Sigmoid colon (tissue), 4 donors: ENCODE results near the gene CALHM5.

Experiments used
- EP300 ChIP-seq, 4 donors: sonication (generic); formaldehyde crosslinking; IDR thresholded peaks; one replicate each; pipeline ENCODE4 v1.6.1; 2017; ENCODE audit warnings: antibody characterized with exemption in 4 of 4
- POLR2A ChIP-seq, 2 donors: fragments of 450-650 bp; IDR thresholded peaks; one replicate each; pipeline ENCODE4 v1.6.1; 2016; ENCODE audit warnings: antibody characterized with exemption in 2 of 2, mild to moderate bottlenecking in 2 of 2, moderate library complexity in 2 of 2
- POLR2AphosphoS5 ChIP-seq, 4 donors: sonication (generic); formaldehyde crosslinking; IDR thresholded peaks; one replicate each; pipeline ENCODE4 v1.6.1; 2017; ENCODE audit warnings: antibody characterized with exemption in 4 of 4
- TF ChIP-seq, protein P1 (sequence below), 4 experiments: fragments of 450-650 bp in 3 of 4; fragments of 200-600 bp in 1 of 4; IDR thresholded peaks; one replicate each; pipeline ENCODE4 v1.5.1; 2016 to 2019; ENCODE audit warnings: antibody characterized with exemption in 4 of 4, mild to moderate bottlenecking in 3 of 4, moderate library complexity in 2 of 4

DNA sequence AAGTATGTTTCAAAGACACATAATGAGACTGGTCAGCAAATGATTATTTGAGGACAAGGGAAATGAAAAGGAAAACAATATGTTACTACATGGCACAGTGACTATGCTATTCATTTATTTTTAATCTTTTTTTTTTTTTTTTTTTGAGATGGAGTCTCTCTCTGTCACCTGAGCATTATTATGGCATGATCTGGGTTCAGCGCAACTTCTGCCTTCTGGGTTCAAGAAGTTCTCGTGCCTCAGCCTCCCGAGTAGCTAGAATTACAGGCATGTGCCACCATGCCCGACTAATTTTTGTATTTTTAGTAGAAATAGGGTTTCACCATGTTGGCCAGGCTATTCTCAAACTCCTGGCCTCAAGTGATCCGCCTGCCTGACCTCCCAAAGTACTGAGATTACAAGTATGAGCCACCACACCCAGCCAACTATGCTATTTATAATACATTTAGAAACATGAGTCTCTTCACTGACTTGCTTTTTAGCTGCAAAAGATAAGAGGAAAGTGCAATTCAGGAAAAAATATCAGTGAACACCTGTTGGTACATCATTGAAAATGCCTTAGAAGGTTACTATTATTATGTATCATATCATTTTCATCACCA, 45.5 kb downstream of the CALHM5 start:
- TF ChIP-seq, protein P1, sequence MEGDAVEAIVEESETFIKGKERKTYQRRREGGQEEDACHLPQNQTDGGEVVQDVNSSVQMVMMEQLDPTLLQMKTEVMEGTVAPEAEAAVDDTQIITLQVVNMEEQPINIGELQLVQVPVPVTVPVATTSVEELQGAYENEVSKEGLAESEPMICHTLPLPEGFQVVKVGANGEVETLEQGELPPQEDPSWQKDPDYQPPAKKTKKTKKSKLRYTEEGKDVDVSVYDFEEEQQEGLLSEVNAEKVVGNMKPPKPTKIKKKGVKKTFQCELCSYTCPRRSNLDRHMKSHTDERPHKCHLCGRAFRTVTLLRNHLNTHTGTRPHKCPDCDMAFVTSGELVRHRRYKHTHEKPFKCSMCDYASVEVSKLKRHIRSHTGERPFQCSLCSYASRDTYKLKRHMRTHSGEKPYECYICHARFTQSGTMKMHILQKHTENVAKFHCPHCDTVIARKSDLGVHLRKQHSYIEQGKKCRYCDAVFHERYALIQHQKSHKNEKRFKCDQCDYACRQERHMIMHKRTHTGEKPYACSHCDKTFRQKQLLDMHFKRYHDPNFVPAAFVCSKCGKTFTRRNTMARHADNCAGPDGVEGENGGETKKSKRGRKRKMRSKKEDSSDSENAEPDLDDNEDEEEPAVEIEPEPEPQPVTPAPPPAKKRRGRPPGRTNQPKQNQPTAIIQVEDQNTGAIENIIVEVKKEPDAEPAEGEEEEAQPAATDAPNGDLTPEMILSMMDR (IDR thresholded peaks at IDR 0.05) = no peak
- no peak for TF ChIP-seq POLR2AphosphoS5 (IDR thresholded peaks at IDR 0.05)
- no peak for TF ChIP-seq EP300 (IDR thresholded peaks at IDR 0.05)
- TF ChIP-seq POLR2A (IDR thresholded peaks at IDR 0.05) = no peak
